H9 (cell line): ENCODE data around the gene NDST1. TPM values are rescaled to one million over a fixed set of nuclear protein-coding genes. Genes with fewer than 3 reads are reported as not detected.

Experiments
- DNase-seq: peaks from one replicate; pipeline ENCODE4 v3.0.0-alpha.2; 2017
- H2AFZ ChIP-seq: one replicate; pipeline ENCODE4 v1.6.1; 2013; ENCODE audit warnings: mild to moderate bottlenecking, low read length, control low read depth, moderate library complexity
- H2AK5ac ChIP-seq: 2 replicates; pipeline ENCODE4 v1.6.1; 2013; ENCODE audit warnings: low read length, control low read depth, mixed read lengths; ENCODE audit not compliant: insufficient read length
- H2BK120ac ChIP-seq: one replicate; pipeline ENCODE4 v1.6.1; 2013; ENCODE audit warnings: low read depth, mild to moderate bottlenecking, low read length, control low read depth, inconsistent platforms; ENCODE audit not compliant: poor library complexity, severe bottlenecking
- H2BK12ac ChIP-seq: 2 replicates; pipeline ENCODE4 v1.6.1; 2013; ENCODE audit warnings: low read length, control low read depth, mixed read lengths, low read depth; ENCODE audit not compliant: insufficient read length
- H2BK15ac ChIP-seq: 2 replicates; pipeline ENCODE4 v1.6.1; 2013; ENCODE audit warnings: low read depth, low read length, control low read depth
- H2BK20ac ChIP-seq: one replicate; pipeline ENCODE4 v1.6.1; 2013; ENCODE audit warnings: low read depth, mild to moderate bottlenecking, low read length, control low read depth, inconsistent platforms; ENCODE audit not compliant: poor library complexity, severe bottlenecking
- H2BK5ac ChIP-seq: 2 replicates; pipeline ENCODE4 v1.6.1; 2013; ENCODE audit warnings: low read length, control low read depth, mixed read lengths; ENCODE audit not compliant: insufficient read length
- H3K14ac ChIP-seq: 2 replicates; pipeline ENCODE4 v1.6.1; 2013; ENCODE audit warnings: low read length, control low read depth; ENCODE audit not compliant: insufficient read depth
- H3K18ac ChIP-seq: 2 replicates; pipeline ENCODE4 v1.6.1; 2013; ENCODE audit warnings: low read depth, mild to moderate bottlenecking, mixed read lengths, low read length, control low read depth; ENCODE audit not compliant: insufficient read length
- H3K23ac ChIP-seq: 2 replicates; pipeline ENCODE4 v1.6.1; 2013; ENCODE audit warnings: low read length, control low read depth, mixed read lengths, low read depth; ENCODE audit not compliant: insufficient read length
- H3K23me2 ChIP-seq: 2 replicates; pipeline ENCODE4 v1.6.1; 2013; ENCODE audit warnings: low read depth, mild to moderate bottlenecking, mixed read lengths, low read length, control low read depth; ENCODE audit not compliant: insufficient read length, poor library complexity, severe bottlenecking
- H3K27ac ChIP-seq: 2 replicates; pipeline ENCODE4 v1.5.1; 2013; ENCODE audit warnings: low read length, control low read depth, mixed read lengths, low read depth; ENCODE audit not compliant: insufficient read length
- H3K27me3 ChIP-seq: 2 replicates; pipeline ENCODE4 v1.6.1; 2013; ENCODE audit warnings: low read length, control low read depth, inconsistent platforms; ENCODE audit not compliant: insufficient read depth
- H3K4ac ChIP-seq: 2 replicates; pipeline ENCODE4 v1.6.1; 2013; ENCODE audit warnings: low read depth, mild to moderate bottlenecking, control low read depth, inconsistent platforms, low read length, moderate library complexity
- H3K4me1 ChIP-seq: 2 replicates; pipeline ENCODE4 v1.6.1; 2013; ENCODE audit warnings: low read length, control low read depth, inconsistent platforms; ENCODE audit not compliant: insufficient read depth
- H3K4me2 ChIP-seq: 2 replicates; pipeline ENCODE4 v1.6.1; 2013; ENCODE audit warnings: low read length, control low read depth, mixed read lengths; ENCODE audit not compliant: insufficient read length, insufficient read depth
- H3K56ac ChIP-seq: 2 replicates; pipeline ENCODE4 v1.6.1; 2013; ENCODE audit warnings: low read depth, mild to moderate bottlenecking, mixed read lengths, low read length, control low read depth; ENCODE audit not compliant: insufficient read length
- H3K79me1 ChIP-seq: 2 replicates; pipeline ENCODE4 v1.6.1; 2013; ENCODE audit warnings: low read depth, mild to moderate bottlenecking, moderate library complexity, low read length, control low read depth, inconsistent platforms; ENCODE audit not compliant: insufficient read depth, poor library complexity, severe bottlenecking
- H3K79me2 ChIP-seq: 2 replicates; pipeline ENCODE4 v1.6.1; 2013; ENCODE audit warnings: low read length, control low read depth, inconsistent platforms; ENCODE audit not compliant: insufficient read depth
- H3K9ac ChIP-seq: 2 replicates; pipeline ENCODE4 v1.6.1; 2013; ENCODE audit warnings: low read length, control low read depth, mixed read lengths; ENCODE audit not compliant: insufficient read length; ENCODE audit errors: extremely low read depth
- H3K9me3 ChIP-seq: one replicate; pipeline ENCODE4 v1.6.1; 2013; ENCODE audit warnings: low read depth, low read length, inconsistent platforms; ENCODE audit not compliant: control insufficient read depth
- H3T11ph ChIP-seq: one replicate; pipeline ENCODE4 v1.6.1; 2013; ENCODE audit warnings: mild to moderate bottlenecking, low read length, control low read depth, inconsistent platforms
- H4K20me1 ChIP-seq: one replicate; pipeline ENCODE4 v1.6.1; 2013; ENCODE audit not compliant: control insufficient read depth, insufficient read length, insufficient read depth
- H4K5ac ChIP-seq: 2 replicates; pipeline ENCODE4 v1.6.1; 2013; ENCODE audit warnings: low read depth, mild to moderate bottlenecking, mixed read lengths, low read length, control low read depth; ENCODE audit not compliant: insufficient read length
- H4K8ac ChIP-seq: replicated peaks from 2 replicates; pipeline ENCODE4 v1.6.1; 2013; ENCODE audit warnings: low read length, control low read depth, mixed read lengths, low read depth; ENCODE audit not compliant: insufficient read length
- H4K91ac ChIP-seq: 2 replicates; pipeline ENCODE4 v1.6.1; 2013; ENCODE audit warnings: low read depth, mild to moderate bottlenecking, moderate library complexity, mixed read lengths, low read length, control low read depth; ENCODE audit not compliant: insufficient read length
- H3K27ac Mint-ChIP-seq, 3 experiments: 2 replicates in 2 of 3; 3 replicates in 1 of 3; pipeline ENCODE4 v1.8.0; 2020 to 2021; ENCODE audit warnings: mixed read lengths in 3 of 3, mild to moderate bottlenecking in 1 of 3, moderate library complexity in 1 of 3
- H3K27me3 Mint-ChIP-seq: 2 replicates; pipeline ENCODE4 v1.8.0; 2021; ENCODE audit warnings: low read depth, mild to moderate bottlenecking, moderate library complexity, mixed read lengths
- H3K36me3 Mint-ChIP-seq, 3 experiments: 2 replicates in 2 of 3; 3 replicates in 1 of 3; pipeline ENCODE4 v1.8.0; 2020 to 2021; ENCODE audit warnings: low read depth in 3 of 3, mixed read lengths in 3 of 3; ENCODE audit not compliant: insufficient read depth in 1 of 3
- H3K4me1 Mint-ChIP-seq, 2 experiments: 2 replicates each; pipeline ENCODE4 v1.8.0; 2020; ENCODE audit warnings: mixed read lengths in 2 of 2
- H3K4me3 Mint-ChIP-seq, 2 experiments: 2 replicates in 1 of 2; 3 replicates in 1 of 2; pipeline ENCODE4 v1.8.0; 2020 to 2021; ENCODE audit warnings: mild to moderate bottlenecking in 2 of 2, mixed read lengths in 2 of 2, moderate library complexity in 1 of 2
- H3K9me3 Mint-ChIP-seq, 2 experiments: 2 replicates in 1 of 2; 3 replicates in 1 of 2; pipeline ENCODE4 v1.8.0; 2020; ENCODE audit warnings: mild to moderate bottlenecking in 2 of 2, mixed read lengths in 2 of 2, moderate library complexity in 1 of 2
- WGBS: extraction: QIAGEN DNeasy Blood & Tissue Kit; methylation state at CpG from one replicate; pipeline ENCODE4 v1.1.7; 2013; ENCODE audit warnings: missing lambda C conversion rate, low lambda C conversion rate, mixed read lengths; ENCODE audit not compliant: insufficient read length; ENCODE audit errors: extremely low coverage; 5-methylcytosine and 5-hydroxymethylcytosine counted together
- total RNA-seq: library from RNA; stranded (reverse); gene quantifications from 2 replicates; pipeline ENCODE4 v1.2.1, GENCODE V29; 2021
- TF ChIP-seq, protein P1 (sequence below): fragments of 200-600 bp; sonication (generic); conservative IDR thresholded peaks from 3 replicates; pipeline ENCODE4 v1.8.0; 2021; ENCODE audit warnings: antibody characterized with exemption, mild to moderate bottlenecking

Gene NDST1
- total RNA-seq, 1 experiment from 2014 or later, result 65.5 TPM

- no CpG with 5 or more reads among the region's 12 CpGs for WGBS
- Histone ChIP-seq H2BK20ac (no peak overlapping the region), H3T11ph (no peak overlapping the region), H3K9me3 (no peaks in the 10 kb centered on the region), H3K27ac (no peak overlapping the region), H3K4ac (no peak overlapping the region), H4K91ac (no peak overlapping the region), H3K4me2 (no peak overlapping the region), H3K23ac (no peak overlapping the region), H3K56ac (no peak overlapping the region), H3K79me2 (no peaks in the 10 kb centered on the region), H2AK5ac (no peak overlapping the region), H3K9ac (no peak overlapping the region), H4K5ac (no peak overlapping the region), H2BK5ac (no peak overlapping the region), H3K4me1 (no peaks in the 10 kb centered on the region), H4K8ac (no peak overlapping the region), H3K79me1 (no peaks in the 10 kb centered on the region), H2BK15ac (no peak overlapping the region), H3K18ac (no peak overlapping the region), H2AFZ (no peak overlapping the region), H2BK12ac (no peak overlapping the region), H4K20me1 (no peaks in the 10 kb centered on the region), H3K27me3 (no peaks in the 10 kb centered on the region), H3K23me2 (no peaks in the 10 kb centered on the region), H2BK120ac (no peak overlapping the region), H3K14ac (no peak overlapping the region)
- H3K9me3 Mint-ChIP-seq, result no peaks in the 10 kb centered on the region
- no peaks in the 10 kb centered on the region; a peak in 1 of 7 replicates for H3K36me3 Mint-ChIP-seq
- no peak for DNase-seq
- TF ChIP-seq, protein P1, sequence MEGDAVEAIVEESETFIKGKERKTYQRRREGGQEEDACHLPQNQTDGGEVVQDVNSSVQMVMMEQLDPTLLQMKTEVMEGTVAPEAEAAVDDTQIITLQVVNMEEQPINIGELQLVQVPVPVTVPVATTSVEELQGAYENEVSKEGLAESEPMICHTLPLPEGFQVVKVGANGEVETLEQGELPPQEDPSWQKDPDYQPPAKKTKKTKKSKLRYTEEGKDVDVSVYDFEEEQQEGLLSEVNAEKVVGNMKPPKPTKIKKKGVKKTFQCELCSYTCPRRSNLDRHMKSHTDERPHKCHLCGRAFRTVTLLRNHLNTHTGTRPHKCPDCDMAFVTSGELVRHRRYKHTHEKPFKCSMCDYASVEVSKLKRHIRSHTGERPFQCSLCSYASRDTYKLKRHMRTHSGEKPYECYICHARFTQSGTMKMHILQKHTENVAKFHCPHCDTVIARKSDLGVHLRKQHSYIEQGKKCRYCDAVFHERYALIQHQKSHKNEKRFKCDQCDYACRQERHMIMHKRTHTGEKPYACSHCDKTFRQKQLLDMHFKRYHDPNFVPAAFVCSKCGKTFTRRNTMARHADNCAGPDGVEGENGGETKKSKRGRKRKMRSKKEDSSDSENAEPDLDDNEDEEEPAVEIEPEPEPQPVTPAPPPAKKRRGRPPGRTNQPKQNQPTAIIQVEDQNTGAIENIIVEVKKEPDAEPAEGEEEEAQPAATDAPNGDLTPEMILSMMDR, result no peak
- H3K27me3 Mint-ChIP-seq, result no peaks in the 10 kb centered on the region; the same call in 1 of the 2 replicates
- H3K27ac Mint-ChIP-seq, result no peak overlapping the region
- H3K4me3 Mint-ChIP-seq, result no peak overlapping the region
- H3K4me1 Mint-ChIP-seq, result peaks cover 11 to 20% of the 10 kb centered on the region in 2 experiments
These were observed 90.9 kb downstream of the NDST1 start for GRCh38 chr5:150598821-150599273.
